K562 (cell line): ENCODE measurements around the gene MATK. TPM values are rescaled to one million over a fixed set of nuclear protein-coding genes. Genes with fewer than 3 reads are reported as not detected.

ENCODE experiments used
- CHD7 ChIP-seq: fragments of 200-600 bp; sonication (generic); IDR thresholded peaks from one replicate; pipeline ENCODE4 v1.6.1; 2012; ENCODE audit warnings: mild to moderate bottlenecking, low read depth, low read length, inconsistent platforms
- CTBP1 ChIP-seq: fragments of 450-650 bp; IDR thresholded peaks from 2 replicates; pipeline ENCODE4 v1.6.1; 2016; ENCODE audit warnings: borderline replicate concordance
- ESRRA ChIP-seq: fragments of 450-650 bp; IDR thresholded peaks from 2 replicates; pipeline ENCODE4 v1.6.1; 2014; ENCODE audit warnings: low read depth, mild to moderate bottlenecking, moderate library complexity, borderline replicate concordance
- MAFK ChIP-seq: IDR thresholded peaks from 2 replicates; pipeline ENCODE4 v1.6.1; 2011; ENCODE audit warnings: low read length, improper control_type of control experiment
- MEF2D ChIP-seq: conservative IDR thresholded peaks from 2 replicates; pipeline ENCODE4 v1.6.1; 2016; ENCODE audit warnings: low read depth, missing genetic modification characterization, missing compliant biosample characterization
- MTA1 ChIP-seq: fragments of 450-650 bp; IDR thresholded peaks from 2 replicates; pipeline ENCODE4 v1.6.1; 2017; ENCODE audit warnings: borderline replicate concordance
- NBN ChIP-seq: fragments of 450-650 bp; IDR thresholded peaks from 2 replicates; pipeline ENCODE4 v1.6.1; 2016; ENCODE audit warnings: low read depth, mild to moderate bottlenecking
- PBX2 ChIP-seq, 2 experiments: IDR thresholded peaks in 1 of 2; conservative IDR thresholded peaks in 1 of 2; 2 replicates each; pipeline ENCODE4 v1.6.1; 2016; ENCODE audit warnings: low read depth in 2 of 2, mild to moderate bottlenecking in 1 of 2, missing compliant biosample characterization in 1 of 2, missing genetic modification characterization in 1 of 2, moderate library complexity in 1 of 2
- YY1 ChIP-seq, 3 experiments: IDR thresholded peaks; 2 replicates each; pipeline ENCODE4 v1.6.1; 2011; ENCODE audit warnings: low read length in 2 of 3, mild to moderate bottlenecking in 2 of 3, moderate library complexity in 2 of 3, borderline replicate concordance in 1 of 3, control low read depth in 1 of 3, low read depth in 1 of 3; ENCODE audit not compliant: insufficient read depth in 3 of 3, insufficient replicate concordance in 2 of 3, control insufficient read depth in 1 of 3, insufficient read length in 1 of 3; ENCODE audit errors: extremely low read depth in 1 of 3
- ZNF23 ChIP-seq: fragments of 250-450 bp; sonication (Bioruptor Pico); IDR thresholded peaks from 2 replicates; pipeline ENCODE4 v1.4.0; 2020; ENCODE audit warnings: mild to moderate bottlenecking
- ZNF778 ChIP-seq: fragments of 450-650 bp; formaldehyde crosslinking; IDR thresholded peaks from 2 replicates; pipeline ENCODE4 v1.4.0; 2020; ENCODE audit warnings: mild to moderate bottlenecking, moderate library complexity
- polyA plus RNA-seq, 8 experiments: library from polyadenylated mRNA; depleted of rRNA in 4 of 8; stranded (reverse) in 5 of 8; unstranded in 3 of 8; fragments of >200 nt; fragmentation: Nextera tagmentation in 2 of 8; fragmentation: Illumina TruSeq in 1 of 8; extraction: Ambion mirVana in 2 of 8; extraction: Trizol in 1 of 8; gene quantifications; 2 replicates each; pipeline versions ENCODE4 v1.2.1 to v1.2.3, GENCODE V29; 2011 to 2014; ENCODE audit warnings: inconsistent platforms in 1 of 8, missing spikeins in 1 of 8
- total RNA-seq, 7 experiments: library from RNA; depleted of rRNA in 6 of 7; stranded (reverse); fragments of >200 nt in 6 of 7; fragmentation: Illumina TruSeq in 2 of 7; extraction: Trizol in 2 of 7; gene quantifications; 2 replicates each; pipeline versions ENCODE4 v1.2.1 to v1.2.3, GENCODE V29; 2011 to 2021; ENCODE audit warnings: low replicate concordance in 1 of 7

Gene MATK
- total and polyA plus RNA-seq, 9 of the 15 experiments (the other 6 are each of a cell fraction or from before 2014, with no cell fraction given), result 0.08 to 41.5 (median 21.4) TPM

GRCh38 chr19:3762501-3763459 lies 23.4 kb downstream of the MATK start, which contains the start of gene MRPL54 (continued):
- TF ChIP-seq YY1 (IDR thresholded peaks at IDR 0.05; ENCODE audit: borderline replicate concordance in 1 of 3, control insufficient read depth in 1 of 3, extremely low read depth in 1 of 3, insufficient read depth in 3 of 3, insufficient read length in 1 of 3, insufficient replicate concordance in 2 of 3, low read depth in 1 of 3, low read length in 2 of 3) (peak in 2 of 3 experiments; percentile 81 to 86), NBN (peak; percentile 75), ZNF23 (0 out of 2 replicates have a peak, but pooled peaks have one; percentile 26), PBX2 (CRISPR knock-in tag; IDR thresholded peaks at IDR 0.05; ENCODE audit: low read depth) (no peak), PBX2 (tag; conservative IDR thresholded peaks at IDR 0.05; ENCODE audit: low read depth) (no peak), CTBP1 (peak; percentile 20; the same call in 1 of the 2 replicates), ESRRA (peak; percentile 70), MAFK (0 out of 2 replicates have a peak, but pooled peaks have one; percentile 2), CHD7 (no peak), MTA1 (peak; percentile 22; the same call in 1 of the 2 replicates), ZNF778 (CRISPR knock-in tag) (no peak), MEF2D (tag) (0 out of 2 replicates have a peak, but pooled peaks have one; percentile 18)
